Fibroblast of villous mesenchyme (primary cell): ENCODE results near the gene MRPL28. TPM values are rescaled to one million over a fixed set of nuclear protein-coding genes. Genes with fewer than 3 reads are reported as not detected.
"Not testable (repeated sequence)": the region's sequence is repeated elsewhere in the genome, so short reads cannot be mapped to it uniquely, and the experiment has no call there.

Source experiments
- DNase-seq: peaks from one replicate; pipeline ENCODE4 v3.0.0-alpha.2; 2010; ENCODE audit warnings: low read depth
- H3K4me3 ChIP-seq: 2 replicates; pipeline ENCODE4 v1.5.1; 2011; ENCODE audit warnings: low read depth, mild to moderate bottlenecking, low read length
- total RNA-seq: library from RNA; depleted of rRNA; stranded (reverse); fragments of >200 nt; gene quantifications from 2 replicates; pipeline ENCODE4 v1.2.3, GENCODE V29; 2012
- TF ChIP-seq, protein P1 (sequence below): IDR thresholded peaks from 2 replicates; pipeline ENCODE4 v1.5.1; 2012; ENCODE audit warnings: low read depth, mild to moderate bottlenecking, low read length; ENCODE audit not compliant: insufficient read depth

The MRPL28 gene
- total RNA-seq, 1 donor: 80.3 TPM

DNA sequence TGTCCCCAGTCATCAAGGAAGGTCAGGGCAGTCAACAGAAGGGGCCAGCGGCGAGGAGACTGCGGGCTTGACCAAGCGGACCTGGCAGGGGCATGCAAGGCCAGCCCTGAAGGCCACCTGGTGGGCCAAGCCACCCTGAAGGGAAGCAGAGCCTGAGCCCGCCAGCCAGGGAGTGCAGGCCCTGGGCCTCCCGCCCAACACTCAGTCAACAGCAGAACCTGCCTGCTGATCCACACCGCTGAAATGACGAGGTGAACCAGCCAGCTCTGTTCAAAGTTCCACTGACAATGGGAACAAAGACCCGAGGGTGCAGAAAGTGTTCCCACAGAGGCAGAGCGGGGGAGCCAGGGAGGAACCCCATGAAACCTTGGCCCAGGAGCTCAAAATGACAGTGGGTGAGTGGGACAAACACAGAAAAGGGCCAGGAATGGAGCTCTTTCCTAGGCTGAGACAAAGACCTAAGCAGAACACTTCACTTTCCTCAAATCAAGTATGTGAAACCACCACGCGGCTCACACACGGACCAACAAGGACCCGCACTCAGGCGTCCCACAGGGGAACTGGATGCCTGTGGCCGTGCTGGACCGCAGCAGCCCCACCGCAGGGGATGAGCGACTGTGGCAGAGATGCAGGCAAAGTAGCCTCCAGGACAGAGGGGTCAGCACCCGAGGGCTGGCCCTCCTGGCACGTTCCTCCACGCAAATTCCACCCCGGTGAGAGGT lies 29.8 kb downstream of the MRPL28 start:
- no peak overlapping the region for H3K4me3 ChIP-seq
- DNase-seq: no peak
- TF ChIP-seq, protein P1, sequence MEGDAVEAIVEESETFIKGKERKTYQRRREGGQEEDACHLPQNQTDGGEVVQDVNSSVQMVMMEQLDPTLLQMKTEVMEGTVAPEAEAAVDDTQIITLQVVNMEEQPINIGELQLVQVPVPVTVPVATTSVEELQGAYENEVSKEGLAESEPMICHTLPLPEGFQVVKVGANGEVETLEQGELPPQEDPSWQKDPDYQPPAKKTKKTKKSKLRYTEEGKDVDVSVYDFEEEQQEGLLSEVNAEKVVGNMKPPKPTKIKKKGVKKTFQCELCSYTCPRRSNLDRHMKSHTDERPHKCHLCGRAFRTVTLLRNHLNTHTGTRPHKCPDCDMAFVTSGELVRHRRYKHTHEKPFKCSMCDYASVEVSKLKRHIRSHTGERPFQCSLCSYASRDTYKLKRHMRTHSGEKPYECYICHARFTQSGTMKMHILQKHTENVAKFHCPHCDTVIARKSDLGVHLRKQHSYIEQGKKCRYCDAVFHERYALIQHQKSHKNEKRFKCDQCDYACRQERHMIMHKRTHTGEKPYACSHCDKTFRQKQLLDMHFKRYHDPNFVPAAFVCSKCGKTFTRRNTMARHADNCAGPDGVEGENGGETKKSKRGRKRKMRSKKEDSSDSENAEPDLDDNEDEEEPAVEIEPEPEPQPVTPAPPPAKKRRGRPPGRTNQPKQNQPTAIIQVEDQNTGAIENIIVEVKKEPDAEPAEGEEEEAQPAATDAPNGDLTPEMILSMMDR: no peak

DNA sequence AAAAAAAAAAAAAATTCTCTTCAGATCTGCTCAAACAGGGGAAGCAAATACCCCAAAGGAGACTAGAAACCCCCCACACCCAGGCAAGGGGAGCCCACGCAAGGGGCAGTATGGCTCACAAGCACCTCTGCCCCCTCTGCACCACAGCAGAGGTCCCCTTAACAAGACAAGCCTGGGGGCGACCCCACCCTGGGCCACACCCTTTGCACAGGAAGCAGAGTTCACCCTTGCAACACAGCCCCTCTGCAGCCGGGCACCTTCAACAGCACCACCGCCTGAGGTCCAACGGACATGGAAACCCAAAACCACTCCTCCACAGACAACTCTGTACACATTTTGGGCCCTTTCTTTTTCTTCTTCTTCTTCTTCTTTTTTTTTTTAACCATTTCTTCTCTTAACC lies 30.7 kb downstream of the MRPL28 start:
- TF ChIP-seq, protein P1: no peak
- H3K4me3 ChIP-seq: no peak overlapping the region
- DNase-seq: no peak

DNA sequence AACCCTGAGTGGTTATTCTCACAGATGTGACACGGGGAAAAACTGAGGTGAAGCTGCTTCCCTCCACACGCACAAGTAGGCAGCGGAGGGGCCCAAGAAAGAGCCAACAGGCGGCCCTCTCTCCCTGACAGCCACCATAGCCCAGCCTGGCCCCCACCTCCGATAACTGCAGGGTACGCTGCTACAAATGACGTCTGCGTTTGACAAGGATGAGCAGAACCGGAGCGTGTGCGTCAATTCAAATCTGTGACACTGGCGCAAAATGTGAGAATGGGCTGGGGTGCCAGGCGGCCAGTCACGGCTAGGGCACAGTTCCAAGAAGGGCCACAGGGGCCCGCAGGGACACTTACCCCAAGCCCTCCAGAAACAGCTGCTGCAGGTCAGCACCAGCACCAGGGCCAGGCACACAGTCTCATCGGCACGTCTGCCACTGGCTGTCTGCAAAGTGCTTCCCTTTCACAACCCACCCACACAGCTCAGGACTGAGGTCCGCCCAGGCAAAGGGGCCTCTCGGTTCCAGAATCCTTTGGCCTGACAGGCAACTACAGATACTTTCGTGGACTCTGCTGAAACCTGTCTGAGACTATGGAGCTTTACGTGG lies 32.3 kb downstream of the MRPL28 start:
- TF ChIP-seq, protein P1: no peak
- DNase-seq: no peak

DNA sequence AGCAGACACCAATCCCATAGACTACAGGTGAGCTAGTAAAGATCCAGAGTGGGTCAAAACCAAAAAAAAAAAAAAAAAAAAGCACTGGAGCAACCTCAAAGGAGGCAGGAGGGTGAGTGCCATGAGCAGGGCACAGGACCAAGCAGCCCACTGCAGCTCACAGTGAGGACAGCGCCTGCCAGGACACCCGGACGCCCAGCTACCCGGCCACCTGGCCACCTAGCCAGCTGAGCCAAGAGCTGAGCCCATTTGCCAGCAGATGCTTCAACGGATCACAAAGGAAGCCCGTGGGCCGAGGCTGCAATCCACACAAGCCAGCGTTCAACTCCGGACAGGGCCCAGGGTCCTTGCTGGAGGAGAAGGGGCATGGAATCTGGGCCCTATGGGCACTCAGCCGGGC lies 32.9 kb downstream of the MRPL28 start:
- DNase-seq: no peak
- no peak overlapping the region for H3K4me3 ChIP-seq
- TF ChIP-seq, protein P1: no peak

More for the DNA sequence above, 32.3 kb downstream of the MRPL28 start:
- H3K4me3 ChIP-seq: no peak overlapping the region

DNA sequence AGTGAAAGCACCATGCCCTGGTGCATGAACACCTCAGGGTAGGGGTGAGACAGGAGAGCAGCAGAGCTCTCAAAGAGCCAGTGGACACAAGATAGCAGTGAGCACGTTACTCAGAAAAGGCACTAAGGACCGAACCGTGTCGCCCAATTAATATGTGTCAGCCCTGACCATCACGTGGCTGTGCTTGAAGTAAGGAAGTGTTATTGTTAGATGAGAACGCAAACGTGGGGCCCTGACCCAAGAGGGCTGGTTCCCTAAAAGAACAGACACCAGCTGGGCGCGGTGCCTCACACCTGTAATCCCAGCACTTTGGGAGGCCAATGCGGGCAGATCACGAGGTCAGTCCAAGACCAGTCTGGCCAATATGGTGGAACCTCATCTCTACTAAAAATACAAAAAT lies 34.1 kb downstream of the MRPL28 start:
- H3K4me3 ChIP-seq: no peak overlapping the region
- TF ChIP-seq, protein P1: no peak
- no peak for DNase-seq

DNA sequence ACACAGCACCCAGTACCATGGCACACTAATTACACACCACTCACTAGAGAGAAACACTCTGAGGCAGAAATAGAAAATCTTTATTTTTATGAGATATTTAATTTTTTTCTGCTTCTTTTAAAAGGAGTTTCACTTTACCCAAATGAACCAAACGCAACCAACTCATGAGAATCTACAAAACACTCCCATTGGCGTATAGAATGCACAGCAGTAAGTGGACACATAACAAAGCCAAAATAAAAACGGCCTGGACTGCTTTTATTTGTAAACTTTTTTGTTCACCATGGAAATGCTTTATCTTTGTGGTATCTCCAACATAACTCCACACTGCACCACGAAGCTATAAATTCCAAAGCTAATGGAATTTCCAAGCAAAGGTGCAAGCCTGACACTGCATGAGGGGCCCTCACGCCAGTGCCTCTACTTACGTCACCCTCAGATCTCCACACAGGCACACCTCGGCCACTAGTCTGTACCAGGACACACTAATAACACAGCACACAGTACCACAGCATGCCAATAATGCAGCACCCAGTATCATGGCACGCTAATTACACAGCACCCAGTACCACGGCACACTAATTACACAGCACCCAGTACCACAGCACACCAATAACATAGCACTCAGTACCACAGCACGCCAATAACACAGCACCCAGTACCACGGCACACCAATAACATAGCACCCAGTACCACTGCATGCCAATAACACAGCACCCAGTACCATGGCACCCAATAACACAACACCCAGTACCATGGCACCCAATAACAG lies 35.3 kb downstream of the MRPL28 start:
- peak; percentile 78 for DNase-seq
- H3K4me3 ChIP-seq: not testable (repeated sequence)

DNA sequence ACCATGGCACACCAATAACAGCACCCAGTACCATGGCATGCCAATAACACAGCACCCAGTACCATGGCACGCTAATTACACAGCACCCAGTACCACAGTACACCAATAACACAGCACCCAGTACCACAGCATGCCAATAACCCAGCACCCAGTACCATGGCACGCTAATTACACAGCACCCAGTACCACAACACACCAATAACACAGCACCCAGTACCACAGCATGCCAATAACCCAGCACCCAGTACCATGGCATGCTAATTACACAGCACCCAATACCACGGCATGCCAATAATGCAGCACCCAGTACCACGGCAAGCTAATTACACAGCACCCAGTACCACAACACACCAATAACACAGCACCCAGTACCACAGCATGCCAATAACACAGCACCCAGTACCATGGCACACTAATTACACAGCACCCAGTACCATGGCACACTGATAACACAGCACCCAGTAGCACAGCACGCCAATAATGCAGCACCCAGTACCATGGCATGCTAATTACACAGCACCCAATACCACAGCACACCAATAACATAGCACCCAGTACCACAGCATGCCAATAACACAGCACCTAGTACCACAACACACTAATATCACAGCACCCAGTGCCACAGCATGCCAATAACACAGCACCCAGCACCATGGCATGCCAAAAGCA lies 36.0 kb downstream of the MRPL28 start:
- H3K4me3 ChIP-seq, DNase-seq: not testable (repeated sequence)
